K562 (cell line): ENCODE data around the gene OCEL1. TPM values are rescaled to one million over a fixed set of nuclear protein-coding genes. Genes with fewer than 3 reads are reported as not detected.

Experiments used
- ARNT ChIP-seq, 2 experiments: fragments of 450-650 bp; IDR thresholded peaks; 2 replicates each; pipeline ENCODE4 v1.6.1; 2016; ENCODE audit warnings: mild to moderate bottlenecking in 1 of 2
- BCOR ChIP-seq: fragments of 450-650 bp; IDR thresholded peaks from 2 replicates; pipeline ENCODE4 v1.6.1; 2016
- CAMTA2 ChIP-seq: fragments of 250-450 bp; sonication (Bioruptor Pico); conservative IDR thresholded peaks from 2 replicates; pipeline ENCODE4 v1.5.1; 2022
- CBX3 ChIP-seq, 2 experiments: IDR thresholded peaks; 1 replicate in 1 of 2; 2 replicates in 1 of 2; pipeline ENCODE4 v1.6.1; 2012; ENCODE audit warnings: inconsistent platforms in 2 of 2, low read length in 2 of 2, borderline replicate concordance in 1 of 2, control low read depth in 1 of 2
- DMBX1 ChIP-seq: fragments of 250-450 bp; sonication (Bioruptor Pico); IDR thresholded peaks from 2 replicates; pipeline ENCODE4 v1.8.0; 2022; ENCODE audit warnings: inconsistent platforms, mild to moderate bottlenecking, moderate library complexity, borderline replicate concordance
- DPF2 ChIP-seq: fragments of 450-650 bp; IDR thresholded peaks from 2 replicates; pipeline ENCODE4 v1.6.1; 2016
- E2F5 ChIP-seq: sonication (generic); formaldehyde crosslinking; IDR thresholded peaks from 2 replicates; pipeline ENCODE4 v1.8.0; 2022; ENCODE audit warnings: mild to moderate bottlenecking, missing genetic modification reagents
- FOXA3 ChIP-seq, 2 experiments: fragments of 450-650 bp in 1 of 2; sonication (generic) in 1 of 2; formaldehyde crosslinking; IDR thresholded peaks in 1 of 2; conservative IDR thresholded peaks in 1 of 2; 2 replicates each; pipeline versions ENCODE4 v1.4.0 to v1.8.0; 2020 to 2022; ENCODE audit warnings: mild to moderate bottlenecking in 2 of 2, missing genetic modification reagents in 1 of 2
- FOXK2 ChIP-seq, 2 experiments: fragments of 450-650 bp; IDR thresholded peaks in 1 of 2; conservative IDR thresholded peaks in 1 of 2; 2 replicates each; pipeline ENCODE4 v1.6.1; 2016; ENCODE audit warnings: low read depth in 2 of 2, mild to moderate bottlenecking in 1 of 2
- HNRNPLL ChIP-seq: fragments of 200-400 bp; formaldehyde crosslinking; IDR thresholded peaks from 2 replicates; pipeline ENCODE4 v1.6.1; 2017; ENCODE audit warnings: low read length, low read depth, mild to moderate bottlenecking; ENCODE audit not compliant: poor library complexity, severe bottlenecking
- NCOA2 ChIP-seq, 2 experiments: fragments of 450-650 bp; IDR thresholded peaks; 2 replicates each; pipeline ENCODE4 v1.6.1; 2018; ENCODE audit warnings: mild to moderate bottlenecking in 2 of 2, moderate library complexity in 1 of 2; ENCODE audit not compliant: partially characterized antibody in 2 of 2
- NKRF ChIP-seq: fragments of 450-650 bp; IDR thresholded peaks from 2 replicates; pipeline ENCODE4 v1.6.1; 2016; ENCODE audit warnings: borderline replicate concordance
- PCBP2 ChIP-seq: fragments of 200-400 bp; formaldehyde crosslinking; IDR thresholded peaks from 2 replicates; pipeline ENCODE4 v1.6.1; 2018; ENCODE audit warnings: low read length, low read depth, mild to moderate bottlenecking, moderate library complexity; ENCODE audit not compliant: poor library complexity, severe bottlenecking
- RCOR1 ChIP-seq, 2 experiments: IDR thresholded peaks; 2 replicates each; pipeline ENCODE4 v1.6.1; 2012; ENCODE audit warnings: low read depth in 2 of 2, low read length in 2 of 2, borderline replicate concordance in 1 of 2, improper control_type of control experiment in 1 of 2
- SAFB2 ChIP-seq: fragments of 200-400 bp; formaldehyde crosslinking; IDR thresholded peaks from 2 replicates; pipeline ENCODE4 v1.6.1; 2018; ENCODE audit warnings: borderline replicate concordance, low read length, low read depth, moderate library complexity; ENCODE audit not compliant: severe bottlenecking
- VEZF1 ChIP-seq: fragments of 200-800 bp; sonication (Bioruptor generic); IDR thresholded peaks from 2 replicates; pipeline ENCODE4 v1.6.1; 2017; ENCODE audit warnings: missing genetic modification characterization, missing compliant biosample characterization
- ZC3H11A ChIP-seq: IDR thresholded peaks from 2 replicates; pipeline ENCODE4 v1.6.1; 2012; ENCODE audit warnings: low read depth, low read length, improper control_type of control experiment
- ZEB2 ChIP-seq: fragments of 450-650 bp; IDR thresholded peaks from 2 replicates; pipeline ENCODE4 v1.6.1; 2016
- ZNF717 ChIP-seq: fragments of 250-450 bp; sonication (Bioruptor Pico); IDR thresholded peaks from 2 replicates; pipeline ENCODE4 v1.5.0; 2021
- polyA plus RNA-seq, 8 experiments: library from polyadenylated mRNA; depleted of rRNA in 4 of 8; stranded (reverse) in 5 of 8; unstranded in 3 of 8; fragments of >200 nt; fragmentation: Nextera tagmentation in 2 of 8; fragmentation: Illumina TruSeq in 1 of 8; extraction: Ambion mirVana in 2 of 8; extraction: Trizol in 1 of 8; gene quantifications; 2 replicates each; pipeline versions ENCODE4 v1.2.1 to v1.2.3, GENCODE V29; 2011 to 2014; ENCODE audit warnings: inconsistent platforms in 1 of 8, missing spikeins in 1 of 8
- total RNA-seq, 7 experiments: library from RNA; depleted of rRNA in 6 of 7; stranded (reverse); fragments of >200 nt in 6 of 7; fragmentation: Illumina TruSeq in 2 of 7; extraction: Trizol in 2 of 7; gene quantifications; 2 replicates each; pipeline versions ENCODE4 v1.2.1 to v1.2.3, GENCODE V29; 2011 to 2021; ENCODE audit warnings: low replicate concordance in 1 of 7

Gene OCEL1
- total and polyA plus RNA-seq, 9 of the 15 experiments (the other 6 are each of a cell fraction or from before 2014, with no cell fraction given), result 8.0 to 38.0 (median 12.4) TPM

GRCh38 chr19:17246681-17247425 is 20.8 kb downstream of the OCEL1 start (continued):
- TF ChIP-seq ZNF717 (CRISPR knock-in tag), result no peak
- no peak for TF ChIP-seq CAMTA2 (CRISPR knock-in tag)
- TF ChIP-seq PCBP2, result no peak
- TF ChIP-seq ZEB2, result 0 out of 2 replicates have a peak, but pooled peaks have one; percentile 2
- TF ChIP-seq SAFB2, result no peak
- 0 out of 3 replicates have a peak, but pooled peaks of 1 of the 2 experiments have one; percentile 23 for TF ChIP-seq CBX3 (IDR thresholded peaks at IDR 0.05; ENCODE audit: borderline replicate concordance in 1 of 2, low read length in 2 of 2)
- TF ChIP-seq DMBX1 (CRISPR knock-in tag), result no peak
- peak; percentile 99 for TF ChIP-seq BCOR
- no peak for TF ChIP-seq DPF2
- no peak for TF ChIP-seq E2F5 (CRISPR knock-in tag)
- TF ChIP-seq FOXK2 (conservative IDR thresholded peaks at IDR 0.05 in 1 of 2, IDR thresholded peaks at IDR 0.05 in 1 of 2; ENCODE audit: low read depth in 2 of 2), result no peak
- TF ChIP-seq ZC3H11A, result no peak
- no peak for TF ChIP-seq NKRF
- no peak for TF ChIP-seq ARNT (IDR thresholded peaks at IDR 0.05)
- peak; percentile 20 for TF ChIP-seq HNRNPLL
- no peak for TF ChIP-seq VEZF1 (CRISPR knock-in tag)
- TF ChIP-seq NCOA2 (IDR thresholded peaks at IDR 0.05; ENCODE audit: partially characterized antibody in 2 of 2), result no peak
- peak in 1 of 2 experiments; percentile 77; a peak in 2 of 4 replicates for TF ChIP-seq RCOR1 (IDR thresholded peaks at IDR 0.05; ENCODE audit: borderline replicate concordance in 1 of 2, low read depth in 2 of 2, low read length in 2 of 2)
- peak in 1 of 2 experiments; percentile 48; a peak in 1 of 4 replicates for TF ChIP-seq FOXA3 (CRISPR knock-in tag; conservative IDR thresholded peaks at IDR 0.05 in 1 of 2, IDR thresholded peaks at IDR 0.05 in 1 of 2)
- TF ChIP-seq, all 486 proteins: peak for 35
